HUES6 (cell line): ENCODE measurements around the gene SP140L.
"Not testable (repeated sequence)": the region's sequence is repeated elsewhere in the genome, so short reads cannot be mapped to it uniquely, and the experiment has no call there.

Source experiments
- H3K27ac ChIP-seq: 2 replicates; pipeline ENCODE4 v1.7.0; 2013; ENCODE audit warnings: low read depth, mild to moderate bottlenecking, low read length, inconsistent platforms
- H3K27me3 ChIP-seq: 2 replicates; pipeline ENCODE4 v1.6.1; 2013; ENCODE audit warnings: low read length; ENCODE audit not compliant: control insufficient read depth, insufficient read depth
- H3K36me3 ChIP-seq: 2 replicates; pipeline ENCODE4 v1.6.1; 2013; ENCODE audit warnings: low read length; ENCODE audit not compliant: control insufficient read depth, insufficient read depth
- H3K4me1 ChIP-seq: 2 replicates; pipeline ENCODE4 v1.6.1; 2013; ENCODE audit warnings: low read length; ENCODE audit not compliant: control insufficient read depth, insufficient read depth
- H3K4me3 ChIP-seq: 2 replicates; pipeline ENCODE4 v1.5.1; 2013; ENCODE audit warnings: low read depth, low read length
- H3K9ac ChIP-seq: one replicate; pipeline ENCODE4 v1.6.1; 2013; ENCODE audit warnings: mild to moderate bottlenecking, low read length
- H3K9me3 ChIP-seq: 2 replicates; pipeline ENCODE4 v1.6.1; 2013; ENCODE audit warnings: low read depth, low read length; ENCODE audit not compliant: control insufficient read depth, insufficient read depth

Gene SP140L

DNA sequence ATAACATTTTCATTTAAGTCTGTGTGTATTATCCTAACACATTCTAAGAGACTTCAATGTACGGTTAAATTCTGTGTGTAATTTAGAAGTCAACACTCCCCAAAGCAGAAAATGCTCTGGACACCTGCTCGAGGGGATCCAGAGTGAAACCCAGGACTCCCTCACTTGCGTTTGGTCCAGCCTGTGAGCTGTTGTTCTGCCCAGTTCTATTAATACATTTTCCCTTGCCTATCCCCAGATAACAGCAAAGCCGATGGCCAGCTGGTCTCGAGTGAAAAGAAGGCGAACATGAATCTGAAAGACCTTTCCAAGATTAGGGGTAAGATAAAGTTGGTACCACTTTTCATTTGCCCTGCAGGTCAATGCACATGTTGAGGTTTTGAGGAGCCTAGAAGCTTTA, 58.0 kb downstream of the SP140L start:
- no peak overlapping the region for H3K9ac ChIP-seq
- no peak overlapping the region for H3K4me3 ChIP-seq
- H3K27me3 ChIP-seq = no peaks in the 10 kb centered on the region
- no peak overlapping the region for H3K27ac ChIP-seq
- no peaks in the 10 kb centered on the region for H3K9me3 ChIP-seq
- no peaks in the 10 kb centered on the region for H3K4me1 ChIP-seq
- H3K36me3 ChIP-seq = no peaks in the 10 kb centered on the region

GRCh38 chr2:230394301-230394700, 67.3 kb downstream of the SP140L start:
- H3K36me3 ChIP-seq = no peaks in the 10 kb centered on the region
- H3K4me3 ChIP-seq = no peak overlapping the region
- no peaks in the 10 kb centered on the region for H3K4me1 ChIP-seq
- H3K9me3 ChIP-seq = 0 out of 2 replicates have a peak, but pooled peaks cover 4% of the 10 kb centered on the region
- no peak overlapping the region for H3K27ac ChIP-seq
- no peak overlapping the region for H3K9ac ChIP-seq
- no peaks in the 10 kb centered on the region for H3K27me3 ChIP-seq

- H3K27ac ChIP-seq, H3K4me3 ChIP-seq, H3K9me3 ChIP-seq, H3K27me3 ChIP-seq, H3K36me3 ChIP-seq, H3K4me1 ChIP-seq, H3K9ac ChIP-seq: not testable (repeated sequence)
Measured at GRCh38 chr2:230398698-230399097, 71.7 kb downstream of the SP140L start.

- Histone ChIP-seq H3K4me1 (no peaks in the 10 kb centered on the region), H3K27ac (no peak overlapping the region), H3K36me3 (no peaks in the 10 kb centered on the region; the same call in 1 of the 2 replicates)
Measured at GRCh38 chr2:230400041-230400440, 73.0 kb downstream of the SP140L start.

GRCh38 chr2:230400454-230400853, 73.5 kb downstream of the SP140L start:
- Histone ChIP-seq H3K27me3 (no peaks in the 10 kb centered on the region), H3K36me3 (no peaks in the 10 kb centered on the region; the same call in 1 of the 2 replicates), H3K9ac (no peak overlapping the region), H3K9me3 (0 out of 2 replicates have a peak, but pooled peaks cover 4% of the 10 kb centered on the region), H3K4me1 (no peaks in the 10 kb centered on the region), H3K4me3 (no peak overlapping the region), H3K27ac (no peak overlapping the region)

More at GRCh38 chr2:230400041-230400440, 73.0 kb downstream of the SP140L start:
- H3K9me3 ChIP-seq = 0 out of 2 replicates have a peak, but pooled peaks cover 4% of the 10 kb centered on the region
- no peaks in the 10 kb centered on the region for H3K27me3 ChIP-seq
- no peak overlapping the region for H3K9ac ChIP-seq
- H3K4me3 ChIP-seq = no peak overlapping the region

- H3K36me3 ChIP-seq, H3K27me3 ChIP-seq, H3K4me1 ChIP-seq, H3K27ac ChIP-seq, H3K4me3 ChIP-seq, H3K9me3 ChIP-seq, H3K9ac ChIP-seq: not testable (repeated sequence)
Measured at GRCh38 chr2:230401026-230401425, 74.0 kb downstream of the SP140L start.

- no peaks in the 10 kb centered on the region; the same call in 1 of the 2 replicates for H3K36me3 ChIP-seq
- no peaks in the 10 kb centered on the region for H3K27me3 ChIP-seq
- no peak overlapping the region for H3K4me3 ChIP-seq
- H3K9me3 ChIP-seq = no peaks in the 10 kb centered on the region
- H3K4me1 ChIP-seq = no peaks in the 10 kb centered on the region
- H3K27ac ChIP-seq = no peak overlapping the region
- no peak overlapping the region for H3K9ac ChIP-seq
Measured at GRCh38 chr2:230403746-230404145, 76.8 kb downstream of the SP140L start.

- no peaks in the 10 kb centered on the region; the same call in 1 of the 2 replicates for H3K36me3 ChIP-seq
- H3K9me3 ChIP-seq = no peaks in the 10 kb centered on the region
- no peak overlapping the region for H3K9ac ChIP-seq
- peaks cover 19% of the 10 kb centered on the region for H3K27me3 ChIP-seq
- no peaks in the 10 kb centered on the region for H3K4me1 ChIP-seq
- H3K4me3 ChIP-seq = no peak overlapping the region
- H3K27ac ChIP-seq = no peak overlapping the region
Measured at GRCh38 chr2:230405824-230406223, 78.8 kb downstream of the SP140L start.

GRCh38 chr2:230408244-230408842, 81.3 kb downstream of the SP140L start:
- Histone ChIP-seq H3K9ac (no peak overlapping the region), H3K4me1 (peaks cover 8% of the 10 kb centered on the region; the same call in 1 of the 2 replicates), H3K27me3 (peaks cover 44% of the 10 kb centered on the region), H3K9me3 (no peaks in the 10 kb centered on the region), H3K4me3 (no peak overlapping the region), H3K27ac (no peak overlapping the region), H3K36me3 (no peaks in the 10 kb centered on the region)

GRCh38 chr2:230409316-230409715, 82.3 kb downstream of the SP140L start:
- not testable (repeated sequence) for H3K9ac ChIP-seq, H3K4me3 ChIP-seq, H3K27ac ChIP-seq, H3K4me1 ChIP-seq, H3K36me3 ChIP-seq, H3K9me3 ChIP-seq
- H3K27me3 ChIP-seq = peaks cover 44% of the 10 kb centered on the region

- no peak overlapping the region for H3K4me3 ChIP-seq
- no peak overlapping the region for H3K9ac ChIP-seq
- no peak overlapping the region for H3K27ac ChIP-seq
- H3K9me3 ChIP-seq = no peaks in the 10 kb centered on the region
- no peaks in the 10 kb centered on the region for H3K36me3 ChIP-seq
- H3K4me1 ChIP-seq = peaks cover 8% of the 10 kb centered on the region; the same call in 1 of the 2 replicates
- peaks cover 44% of the 10 kb centered on the region for H3K27me3 ChIP-seq
Measured at GRCh38 chr2:230410263-230410662, 83.3 kb downstream of the SP140L start.
